IMR-90 (cell line): ENCODE measurements around the gene MRPL11. TPM values are rescaled to one million over a fixed set of nuclear protein-coding genes. Genes with fewer than 3 reads are reported as not detected.

Experiments used
- ATAC-seq: fragments of 200-7000 bp; cut with Tn5 transposase; 2 replicates; pipeline ENCODE4 v1.9.1; 2020; ENCODE audit warnings: low read depth, mild to moderate bottlenecking, moderate library complexity
- BruUV-seq: library from RNA; stranded (reverse); fragments of 400-500 nt; replicated peaks from 2 replicates; lab custom pipeline; 2021; lab: Mats Ljungman, UMichigan
- CTCF ChIA-PET: fragments of 300-600 bp; formaldehyde crosslinking; extraction: SDS; loops from one replicate; lab custom pipeline; 2021; ENCODE audit warnings: antibody characterized with exemption; lab: Yijun Ruan, JAX
- POLR2A ChIA-PET: fragments of 300-600 bp; sonication (Branson Sonifier 250); formaldehyde crosslinking; loops from one replicate; lab custom pipeline; 2022; ENCODE audit warnings: antibody characterized with exemption; ENCODE audit not compliant: unreplicated experiment; lab: Charles Lee
- DNase-seq: peaks from one replicate; pipeline ENCODE4 v3.0.0; 2013
- H2AFZ ChIP-seq: replicated peaks from 2 replicates; pipeline ENCODE3; 2013; ENCODE audit warnings: low read length, mild to moderate bottlenecking; ENCODE audit not compliant: poor library complexity
- H2AK5ac ChIP-seq: 2 replicates; pipeline ENCODE4 v1.6.1; 2013; ENCODE audit warnings: low read depth, low read length, inconsistent platforms
- H2AK9ac ChIP-seq: replicated peaks from 2 replicates; pipeline ENCODE3; 2013; ENCODE audit warnings: mild to moderate bottlenecking, low read depth, low read length, moderate library complexity; ENCODE audit not compliant: poor library complexity
- H2BK120ac ChIP-seq: 2 replicates; pipeline ENCODE4 v1.6.1; 2013; ENCODE audit warnings: low read depth, low read length, inconsistent platforms
- H2BK15ac ChIP-seq: 3 replicates; pipeline ENCODE4 v1.6.1; 2013; ENCODE audit warnings: low read depth, low read length, inconsistent platforms
- H2BK20ac ChIP-seq: 2 replicates; pipeline ENCODE4 v1.6.1; 2013; ENCODE audit warnings: low read depth, mild to moderate bottlenecking, inconsistent platforms, low read length, moderate library complexity
- H2BK5ac ChIP-seq: 2 replicates; pipeline ENCODE4 v1.6.1; 2013; ENCODE audit warnings: mild to moderate bottlenecking, low read depth, low read length, inconsistent platforms; ENCODE audit not compliant: poor library complexity, severe bottlenecking
- H3K14ac ChIP-seq: replicated peaks from 2 replicates; pipeline ENCODE4 v1.6.1; 2013; ENCODE audit warnings: low read depth, low read length, inconsistent platforms
- H3K18ac ChIP-seq: 2 replicates; pipeline ENCODE4 v1.6.1; 2013; ENCODE audit warnings: low read depth, low read length, control low read depth
- H3K23ac ChIP-seq: 2 replicates; pipeline ENCODE4 v1.6.1; 2013; ENCODE audit warnings: low read depth, low read length, inconsistent platforms
- H3K27ac ChIP-seq: 2 replicates; pipeline ENCODE4 v1.5.1; 2013; ENCODE audit warnings: mild to moderate bottlenecking, control low read depth, low read length; ENCODE audit not compliant: insufficient read depth
- H3K27me3 ChIP-seq: 2 replicates; pipeline ENCODE4 v1.6.1; 2013; ENCODE audit warnings: low read length; ENCODE audit not compliant: control insufficient read depth, insufficient read depth
- H3K36me3 ChIP-seq: 2 replicates; pipeline ENCODE4 v1.6.1; 2013; ENCODE audit warnings: low read length, mixed read lengths; ENCODE audit not compliant: control insufficient read depth, insufficient read depth
- H3K4ac ChIP-seq: 2 replicates; pipeline ENCODE4 v1.6.1; 2013; ENCODE audit warnings: low read depth, low read length, inconsistent platforms
- H3K4me1 ChIP-seq: 2 replicates; pipeline ENCODE4 v1.6.1; 2013; ENCODE audit warnings: low read length, mixed read lengths; ENCODE audit not compliant: control insufficient read depth, insufficient read depth
- H3K4me2 ChIP-seq: 2 replicates; pipeline ENCODE4 v1.6.1; 2013; ENCODE audit warnings: low read depth, mild to moderate bottlenecking, control low read depth, low read length, moderate library complexity
- H3K4me3 ChIP-seq: 2 replicates; pipeline ENCODE4 v1.5.1; 2013; ENCODE audit warnings: low read depth, mild to moderate bottlenecking, control low read depth, low read length, moderate library complexity; ENCODE audit not compliant: insufficient read depth
- H3K56ac ChIP-seq: 2 replicates; pipeline ENCODE4 v1.6.1; 2013; ENCODE audit warnings: low read length, inconsistent platforms; ENCODE audit not compliant: insufficient read depth; ENCODE audit errors: extremely low read depth
- H3K79me1 ChIP-seq, 2 experiments: 2 replicates each; pipeline ENCODE4 v1.6.1; 2013; ENCODE audit warnings: low read length in 2 of 2, inconsistent platforms in 1 of 2, low read depth in 1 of 2
- H3K9ac ChIP-seq: 2 replicates; pipeline ENCODE4 v1.6.1; 2013; ENCODE audit warnings: low read depth, low read length, control low read depth
- H3K9me1 ChIP-seq: 2 replicates; pipeline ENCODE4 v1.6.1; 2013; ENCODE audit warnings: low read length, inconsistent platforms; ENCODE audit not compliant: insufficient read depth
- H3K9me3 ChIP-seq: 2 replicates; pipeline ENCODE4 v1.6.1; 2013; ENCODE audit warnings: low read length; ENCODE audit not compliant: control insufficient read depth, insufficient read depth
- H4K20me1 ChIP-seq: 2 replicates; pipeline ENCODE4 v1.6.1; 2013; ENCODE audit warnings: low read length, inconsistent platforms; ENCODE audit not compliant: insufficient read depth
- H4K5ac ChIP-seq: 2 replicates; pipeline ENCODE4 v1.6.1; 2013; ENCODE audit warnings: mild to moderate bottlenecking, low read depth, low read length, control low read depth
- H4K8ac ChIP-seq, 2 experiments: 2 replicates each; pipeline ENCODE4 v1.6.1; 2013; ENCODE audit warnings: low read depth in 2 of 2, low read length in 2 of 2, control low read depth in 1 of 2, inconsistent platforms in 1 of 2
- H4K91ac ChIP-seq: 2 replicates; pipeline ENCODE4 v1.6.1; 2013; ENCODE audit warnings: low read depth, low read length, inconsistent platforms; ENCODE audit not compliant: insufficient read depth
- CEBPB ChIP-seq: IDR thresholded peaks from 2 replicates; pipeline ENCODE4 v1.6.1; 2012; ENCODE audit warnings: low read depth, low read length, improper control_type of control experiment
- CTCF ChIP-seq: conservative IDR thresholded peaks from 2 replicates; pipeline ENCODE4 v1.5.1; 2012; ENCODE audit warnings: mild to moderate bottlenecking, low read depth, low read length, improper control_type of control experiment
- ELK1 ChIP-seq: fragments of 150-350 bp; IDR thresholded peaks from 2 replicates; pipeline ENCODE4 v1.6.1; 2016; ENCODE audit warnings: low read depth, mild to moderate bottlenecking, low read length, moderate library complexity, borderline replicate concordance
- MXI1 ChIP-seq: IDR thresholded peaks from 2 replicates; pipeline ENCODE4 v1.6.1; 2012; ENCODE audit warnings: low read depth, mild to moderate bottlenecking, low read length, moderate library complexity, borderline replicate concordance
- SMC3 ChIP-seq: fragments of 150-350 bp; IDR thresholded peaks from 2 replicates; pipeline ENCODE4 v1.6.1; 2016; ENCODE audit warnings: low read depth, mild to moderate bottlenecking, antibody characterized with exemption, low read length, moderate library complexity
- WGBS, 2 experiments: methylation state at CpG; one replicate each; pipeline versions ENCODE4 v1.1.5 to v1.1.7; 2013; ENCODE audit warnings: missing lambda C conversion rate in 2 of 2; ENCODE audit not compliant: insufficient read length in 1 of 2; ENCODE audit errors: extremely low coverage in 2 of 2; 5-methylcytosine and 5-hydroxymethylcytosine counted together
- dilution Hi-C: fragments of 300-500 bp; cut with HindIII; formaldehyde crosslinking; loops from one replicate; pipeline ENCODE4 v1.14.3; 2018; ENCODE audit warnings: low sequenced_read_pairs; ENCODE audit not compliant: unreplicated experiment
- in situ Hi-C: fragments of 300-500 bp; cut with MboI; formaldehyde crosslinking; loops from 3 replicates; pipeline ENCODE4 v1.14.3; 2019; ENCODE audit warnings: low sequenced_read_pairs, inconsistent platforms, mixed read lengths
- intact Hi-C: fragments of 100-400 bp; cut with micrococcal nuclease; formaldehyde crosslinking; loops from 2 replicates; pipeline ENCODE4 v1.10.0; 2022
- polyA plus RNA-seq, 3 experiments: library from polyadenylated mRNA; depleted of rRNA; stranded (reverse); fragments of >200 nt; gene quantifications; 2 replicates each; pipeline ENCODE4 v1.2.3, GENCODE V29; 2012; ENCODE audit warnings: low replicate concordance in 1 of 3
- total RNA-seq: library from RNA; depleted of rRNA; stranded (reverse); fragments of >200 nt; gene quantifications from 2 replicates; pipeline ENCODE4 v1.2.3, GENCODE V29; 2012

The MRPL11 gene
- total and polyA plus RNA-seq, 2 of the 4 experiments (the other 2 are of a cell fraction): 45.5 to 45.6 TPM

GRCh38 chr11:66391322-66391721 lies 47.3 kb downstream of the MRPL11 start:
- H2AK5ac ChIP-seq: no peak overlapping the region
- H3K4ac ChIP-seq: no peak overlapping the region
- H3K56ac ChIP-seq: no peak overlapping the region
- no peak for TF ChIP-seq CEBPB
- TF ChIP-seq MXI1: no peak
- no peak for TF ChIP-seq ELK1
- TF ChIP-seq CTCF: no peak
- TF ChIP-seq SMC3: no peak
- no peak overlapping the region for H3K23ac ChIP-seq
- H3K27ac ChIP-seq: no peak overlapping the region
- no peak overlapping the region for H3K4me3 ChIP-seq
- ChIA-PET POLR2A (no interaction called here), CTCF (interaction anchor here (1.3 kb wide), 1 partner anchor 80 kb away, joined by 4 read pairs; no protein-coding TSS in a partner anchor)
- H2AFZ ChIP-seq: no peak overlapping the region
- no peak overlapping the region for H4K8ac ChIP-seq
- no peak overlapping the region for H4K5ac ChIP-seq
- DNase-seq: no peak
- H3K9ac ChIP-seq: no peak overlapping the region
- H3K14ac ChIP-seq: no peak overlapping the region
- H3K79me1 ChIP-seq: no peaks in the 10 kb centered on the region
- H3K27me3 ChIP-seq: peaks cover 12% of the 10 kb centered on the region
- H2AK9ac ChIP-seq: no peak overlapping the region
- H4K20me1 ChIP-seq: no peaks in the 10 kb centered on the region
- no peak overlapping the region for H3K4me2 ChIP-seq
- in situ Hi-C loops: no loop called here
- H3K9me3 ChIP-seq: no peaks in the 10 kb centered on the region
- no peak overlapping the region for H2BK15ac ChIP-seq
- no peak overlapping the region for H2BK20ac ChIP-seq
- WGBS, 2 experiments: no CpG with 5 or more reads among the region's 6 CpGs
- H4K91ac ChIP-seq: no peak overlapping the region
- H2BK120ac ChIP-seq: no peak overlapping the region
- H3K9me1 ChIP-seq: no peaks in the 10 kb centered on the region
- no peaks in the 10 kb centered on the region for H3K36me3 ChIP-seq
- H3K18ac ChIP-seq: no peak overlapping the region
- no TSS peak for BruUV-seq
- no peaks in the 10 kb centered on the region for H3K4me1 ChIP-seq
- intact Hi-C loops: no loop called here
- no peak overlapping the region for H2BK5ac ChIP-seq
- dilution Hi-C loops: no loop called here
- no peak for ATAC-seq
